Activated T-helper 1 cell treated with anti-CD3 and anti-CD28 coated beads, Interleukin-2, amount 50 U/mL, for 16 hours (primary cell): ENCODE results near the gene ARHGAP29.

Experiments used
- DNase-seq, 2 donors: peaks; one replicate each; pipeline ENCODE4 v3.0.0-alpha.2; 2020; ENCODE audit warnings: low read depth in 1 of 2, low spot score in 1 of 2

Gene ARHGAP29

GRCh38 chr1:94260635-94261387 lies 23.4 kb upstream of the ARHGAP29 start:
- DNase-seq: no peak

DNA sequence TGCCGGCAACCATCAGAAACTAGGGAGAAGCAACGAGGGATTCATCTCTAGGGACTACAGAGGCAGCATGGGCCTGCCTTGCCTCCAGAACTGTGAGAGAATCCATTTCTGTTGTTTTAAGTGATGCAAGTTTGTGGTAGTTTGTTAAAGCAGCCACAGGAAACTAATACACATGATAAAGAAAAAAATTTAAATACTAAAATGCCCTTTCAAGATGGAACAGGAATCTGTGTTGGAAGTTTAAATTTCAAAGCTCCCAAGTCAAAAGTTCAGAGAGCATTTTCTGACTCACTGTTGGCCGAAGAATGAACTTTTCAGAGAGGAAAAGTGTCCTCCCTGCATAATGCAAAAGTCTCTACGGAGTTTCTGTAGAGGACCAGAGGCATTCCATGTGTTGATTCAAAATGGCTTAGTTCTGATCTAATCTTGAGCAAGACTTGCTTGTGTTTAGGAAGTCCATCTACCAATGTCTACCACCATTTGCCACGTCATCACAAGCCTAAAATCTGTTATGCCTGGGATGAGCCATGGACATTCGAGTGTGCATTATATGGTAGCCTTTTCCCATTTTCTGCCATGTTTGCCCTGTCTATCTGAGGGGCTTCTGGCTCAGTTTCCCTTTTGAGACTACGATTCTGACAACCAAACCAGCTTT lies 22.4 kb upstream of the ARHGAP29 start:
- no peak for DNase-seq

- DNase-seq: no peak
These were observed 21.5 kb upstream of the ARHGAP29 start for GRCh38 chr1:94258873-94259331.

GRCh38 chr1:94257444-94257843 lies 20.1 kb upstream of the ARHGAP29 start:
- DNase-seq: no peak

GRCh38 chr1:94255476-94255875 lies 18.1 kb upstream of the ARHGAP29 start:
- DNase-seq: no peak

GRCh38 chr1:94254073-94254810 lies 16.9 kb upstream of the ARHGAP29 start:
- DNase-seq: no peak

DNA sequence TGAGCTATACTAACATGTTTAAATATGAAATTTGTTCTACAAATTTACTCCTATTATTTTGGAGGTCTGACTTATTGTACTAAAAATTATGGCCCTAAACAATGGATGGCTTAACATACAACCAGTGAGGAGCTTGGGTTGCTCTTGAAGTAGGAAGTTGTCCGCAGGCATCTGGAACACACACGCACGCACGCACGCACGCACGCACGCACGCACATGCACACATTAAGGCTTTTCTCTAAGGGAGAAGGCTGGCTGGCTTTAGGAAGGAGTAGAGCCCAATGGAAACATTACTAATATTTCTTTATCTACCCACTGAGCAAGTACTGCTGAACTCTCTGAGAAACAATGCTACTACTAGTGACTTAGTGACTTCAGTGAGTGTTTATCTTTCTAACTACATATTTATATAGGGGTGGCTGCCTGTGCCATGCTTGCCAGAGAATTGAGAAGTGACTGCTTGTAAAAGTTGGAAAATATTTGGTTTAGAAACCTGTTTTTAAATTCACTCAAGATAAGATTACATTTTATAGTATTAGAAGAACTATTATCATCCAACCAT lies 16.2 kb upstream of the ARHGAP29 start:
- no peak for DNase-seq

GRCh38 chr1:94250341-94250740 lies 13.0 kb upstream of the ARHGAP29 start:
- no peak for DNase-seq

DNA sequence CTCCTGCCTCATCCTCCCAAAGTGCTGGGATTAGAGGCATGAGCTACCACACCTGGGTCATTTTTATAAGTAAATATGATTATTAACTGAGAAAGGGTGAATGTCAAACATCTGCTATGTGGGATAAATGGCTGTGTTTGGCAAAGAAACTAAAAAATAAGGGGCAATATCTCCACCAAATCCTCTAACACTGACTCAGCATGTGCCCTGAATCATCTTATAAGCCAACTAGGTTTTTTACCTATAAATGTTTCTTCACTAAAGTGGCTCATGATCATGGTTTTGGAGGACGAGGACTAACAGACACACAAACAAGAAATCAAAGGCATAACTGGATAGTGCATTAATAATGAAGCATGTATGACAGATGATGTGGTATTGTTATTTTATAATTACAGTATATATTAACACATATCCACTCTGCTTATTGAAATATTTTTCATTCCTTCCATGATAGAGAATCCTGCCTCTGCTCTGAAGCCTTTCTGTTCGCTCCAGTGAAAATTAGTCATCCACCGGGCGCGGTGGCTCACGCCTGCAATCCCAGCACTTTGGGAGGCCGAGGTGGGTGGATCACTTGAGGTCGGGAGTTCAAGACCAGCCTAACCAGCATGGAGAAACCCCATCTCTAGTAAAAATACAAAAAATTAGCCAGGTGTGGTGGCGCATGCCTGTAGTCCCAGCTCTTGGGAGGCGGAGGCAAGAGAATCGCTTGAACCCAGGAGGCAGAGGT lies 11.7 kb upstream of the ARHGAP29 start:
- DNase-seq: no peak

DNA sequence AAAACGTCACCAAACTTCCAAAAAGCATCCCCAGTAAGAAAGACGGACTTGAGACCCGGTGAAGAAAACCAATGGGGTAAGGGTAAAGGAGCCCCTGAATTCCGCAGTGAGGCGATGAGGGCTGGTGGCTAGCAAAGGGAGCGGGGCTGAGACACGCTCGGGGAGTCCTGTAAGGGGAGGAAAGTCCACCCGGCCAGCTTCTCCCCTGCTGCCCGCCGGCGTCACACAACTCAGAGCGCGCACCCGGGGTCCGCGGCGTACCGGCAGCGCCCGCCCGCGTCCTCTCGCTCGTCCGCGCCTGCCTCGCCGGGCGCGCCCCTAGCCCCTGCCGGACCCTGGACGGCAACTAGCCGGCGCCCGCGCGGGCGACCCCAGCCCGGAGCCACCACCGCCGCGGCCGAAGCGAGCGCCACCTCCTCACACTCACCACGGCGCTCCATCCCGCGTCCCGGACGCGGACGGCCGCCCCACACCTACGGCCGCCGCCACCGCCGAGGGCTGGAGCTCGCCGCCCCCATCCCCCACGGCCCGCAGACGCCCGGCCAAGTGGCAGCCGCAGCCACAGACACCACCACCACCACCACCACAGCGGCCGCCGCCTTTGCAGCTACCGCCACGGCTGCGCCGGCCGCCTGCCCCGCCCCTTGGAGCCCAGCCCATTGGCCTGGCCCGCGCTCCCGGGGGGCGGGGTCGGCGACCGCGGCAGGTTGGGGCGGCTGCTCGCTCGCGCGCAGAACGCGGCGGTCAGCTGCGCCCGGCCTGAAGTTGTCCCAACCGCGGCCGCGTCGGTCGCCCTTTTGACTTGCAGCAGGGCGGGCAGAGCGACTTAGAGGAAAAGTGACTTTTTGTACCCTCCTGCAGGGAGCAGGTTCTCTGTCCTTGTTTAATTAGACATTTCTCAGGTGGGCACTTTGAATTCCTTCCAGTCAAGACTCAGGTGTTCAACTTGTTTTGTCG lies 10.0 kb upstream of the ARHGAP29 start:
- DNase-seq: no peak

DNA sequence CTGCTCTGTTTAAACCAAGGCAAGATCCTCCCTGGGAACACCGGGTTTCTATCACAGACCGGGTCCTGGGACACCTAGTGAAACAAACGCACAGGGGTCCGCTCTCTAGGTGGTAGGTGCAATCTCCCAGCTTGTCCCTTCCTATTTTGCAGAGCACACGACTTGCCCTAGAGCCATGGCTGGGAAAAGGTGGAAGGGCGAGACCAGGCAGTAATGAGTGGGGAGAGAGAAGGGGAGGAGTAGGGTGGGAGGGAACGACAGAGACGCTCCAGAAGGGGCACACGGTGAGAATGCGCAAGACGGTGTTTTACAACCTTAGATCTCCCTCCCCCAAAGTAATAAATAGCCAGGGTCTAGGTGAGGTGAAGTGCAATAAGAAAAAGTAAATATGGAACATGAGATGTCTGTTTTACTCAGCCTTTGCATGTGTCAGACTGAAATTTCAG lies 9.3 kb upstream of the ARHGAP29 start:
- no peak for DNase-seq

GRCh38 chr1:94245747-94246438 lies 8.5 kb upstream of the ARHGAP29 start:
- DNase-seq: no peak

- DNase-seq: no peak
These were observed 7.4 kb upstream of the ARHGAP29 start for GRCh38 chr1:94244816-94245215.

DNA sequence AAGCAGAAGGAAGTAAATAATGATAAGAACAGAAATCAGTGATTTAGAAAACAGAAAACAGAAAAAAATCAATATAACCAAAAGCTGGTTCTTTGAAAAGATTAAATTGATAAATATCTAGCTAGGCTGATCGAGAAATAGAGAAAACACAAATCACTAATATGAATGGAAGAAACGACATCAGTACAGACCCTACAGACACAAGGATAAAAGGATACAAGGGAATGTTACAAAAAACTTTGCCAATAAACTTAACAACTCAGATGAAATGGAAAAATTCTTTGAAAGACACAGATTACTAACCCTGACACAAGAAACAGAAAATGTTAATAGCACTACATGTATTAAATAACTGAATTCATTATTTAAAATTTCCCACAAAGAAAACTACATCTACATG lies 6.3 kb upstream of the ARHGAP29 start:
- DNase-seq: no peak

DNA sequence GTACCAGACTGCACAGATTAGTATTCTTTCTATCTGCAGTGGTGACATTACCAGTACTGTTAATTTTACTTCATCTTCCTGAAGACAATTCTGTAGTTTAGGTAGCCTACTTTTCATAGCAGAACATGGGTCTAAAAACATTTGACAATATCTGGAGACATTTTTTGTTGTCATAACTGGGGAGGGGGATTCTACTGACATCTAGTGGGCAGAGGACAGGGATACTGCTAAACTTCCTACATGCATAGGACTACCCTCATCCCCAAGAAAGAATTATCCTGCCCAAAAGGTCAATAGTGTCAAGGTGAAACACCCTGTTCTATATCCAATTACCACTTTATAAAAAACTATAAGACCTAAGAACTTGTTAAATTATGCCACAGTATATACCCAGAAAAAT lies 3.4 kb upstream of the ARHGAP29 start:
- DNase-seq: no peak

DNA sequence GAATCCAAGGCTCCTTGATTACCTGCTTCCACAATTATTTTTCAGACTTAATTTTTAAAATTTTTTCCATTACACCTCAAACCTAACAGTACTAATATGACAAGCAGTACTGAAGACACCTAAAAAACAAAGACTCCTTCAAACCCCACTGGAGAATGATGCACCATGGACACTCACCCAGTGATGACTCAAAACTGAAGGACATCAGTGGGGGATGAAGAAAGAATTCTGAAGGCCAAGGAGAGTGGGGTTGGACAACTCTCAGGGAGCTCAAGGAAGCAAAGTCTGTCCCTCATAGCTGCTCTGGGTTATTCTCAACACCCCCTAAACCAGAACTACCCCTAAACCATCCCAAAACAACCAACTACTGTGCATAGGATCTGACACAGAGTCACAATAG lies 2.4 kb upstream of the ARHGAP29 start:
- no peak for DNase-seq

DNA sequence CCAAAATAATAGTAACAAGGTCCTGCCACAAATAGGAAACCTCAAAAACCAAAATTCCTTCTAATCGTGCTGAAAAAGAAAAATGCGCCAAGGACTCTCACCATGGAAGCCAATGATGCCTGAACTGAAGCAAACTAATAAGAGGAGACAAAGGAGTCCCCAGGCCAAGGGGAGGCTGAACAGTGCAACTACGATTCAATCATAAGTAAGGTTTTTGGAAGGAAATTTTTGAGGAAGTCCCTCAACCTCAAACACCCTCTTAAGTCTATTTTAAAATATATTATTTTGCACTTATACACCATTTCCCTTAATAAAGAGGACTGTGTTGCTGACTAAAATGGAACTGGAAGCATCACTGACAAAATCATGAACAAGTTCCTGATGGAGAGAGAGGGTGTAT lies 1.7 kb upstream of the ARHGAP29 start:
- DNase-seq: no peak

- no peak for DNase-seq
These were observed 624 bp downstream of the ARHGAP29 start for GRCh38 chr1:94236630-94237290.

- no peak for DNase-seq
These were observed 1.3 kb downstream of the ARHGAP29 start for GRCh38 chr1:94236013-94236491.
